ENCODE results near the gene TUT7. TPM values are rescaled to one million over a fixed set of nuclear protein-coding genes. Genes with fewer than 3 reads are reported as not detected.
A peak's percentile ranks its signal among the peaks of the same experiment; 100 is the strongest.

Gene TUT7
- total RNA-seq, 2 experiments from 2014 or later: 29.2 to 43.4 TPM

GRCh38 chr9:86285261-86285660 lies 68.9 kb downstream of the TUT7 start:
- BruUV-seq (replicated peaks): no TSS peak
- H3K4me3 ChIP-seq (ENCODE audit: low read depth, low read length, poor library complexity, severe bottlenecking): no peak overlapping the region
- no peak for DNase-seq (ENCODE audit: low spot score)
- peaks cover 5% of the 10 kb centered on the region; the same call in 1 of the 2 replicates for H4K20me1 ChIP-seq (ENCODE audit: insufficient read depth, low read length)
- H3K9me3 ChIP-seq (ENCODE audit: low read length): no peaks in the 10 kb centered on the region
- TF ChIP-seq EZH2phosphoT487 (IDR thresholded peaks at IDR 0.05; ENCODE audit: borderline replicate concordance, low read depth, low read length) (no peak), CTCF (conservative IDR thresholded peaks at IDR 0.05; ENCODE audit: low read length) (no peak)
- H3K36me3 ChIP-seq (ENCODE audit: insufficient read depth, low read length): peaks cover 6% of the 10 kb centered on the region; the same call in 1 of the 2 replicates
- no peaks in the 10 kb centered on the region for H3K9me2 ChIP-seq (ENCODE audit: insufficient read depth, low read length)
- peaks cover 15% of the 10 kb centered on the region for H3K79me2 ChIP-seq (ENCODE audit: insufficient read depth, low read depth, low read length)
- H2AFZ ChIP-seq (ENCODE audit: low read length): no peak overlapping the region
- ChIA-PET CTCF (ENCODE audit: unreplicated experiment) (no interaction called here), POLR2A (no interaction called here)
- H3K4me2 ChIP-seq (ENCODE audit: low read length): no peak overlapping the region
- H3K27ac ChIP-seq (ENCODE audit: low read depth, low read length, poor library complexity, severe bottlenecking): no peak overlapping the region
- intact Hi-C loops (cut with micrococcal nuclease; ENCODE audit: unreplicated experiment): loop anchor here (5.0 kb wide), 1 partner anchor 52 kb away; no protein-coding TSS in a partner anchor
- peaks cover 33% of the 10 kb centered on the region for H3K4me1 ChIP-seq (ENCODE audit: insufficient read depth, low read length, poor library complexity, severe bottlenecking)

GRCh38 chr9:86282979-86283535 lies 71.2 kb downstream of the TUT7 start:
- peak overlapping the region; percentile 95 for H2AFZ ChIP-seq (ENCODE audit: low read length)
- POLR2A ChIA-PET: interaction anchor here (0.6 to 1.2 kb wide), 3 partner anchors 66 to 74 kb away, joined by 3 to 5 read pairs (median 3); no protein-coding TSS in a partner anchor
- BruUV-seq (replicated peaks): TSS peak; percentile 53
- H4K20me1 ChIP-seq (ENCODE audit: insufficient read depth, low read length): peaks cover 14% of the 10 kb centered on the region; the same call in 1 of the 2 replicates
- intact Hi-C loops (cut with micrococcal nuclease; ENCODE audit: unreplicated experiment): loop anchor here (2.0 kb wide), 1 partner anchor 72 kb away; the partner anchor contains the start of gene TUT7
- H3K4me2 ChIP-seq (ENCODE audit: low read length): peak overlapping the region; percentile 91
- peaks cover 37% of the 10 kb centered on the region for H3K79me2 ChIP-seq (ENCODE audit: insufficient read depth, low read depth, low read length)
- H3K4me1 ChIP-seq (ENCODE audit: insufficient read depth, low read length, poor library complexity, severe bottlenecking): peaks cover 33% of the 10 kb centered on the region
- peaks cover 25% of the 10 kb centered on the region for H3K36me3 ChIP-seq (ENCODE audit: insufficient read depth, low read length)
- no peak for TF ChIP-seq EZH2phosphoT487 (IDR thresholded peaks at IDR 0.05; ENCODE audit: borderline replicate concordance, low read depth, low read length)
- no peak for TF ChIP-seq CTCF (conservative IDR thresholded peaks at IDR 0.05; ENCODE audit: low read length)
- H3K27ac ChIP-seq (ENCODE audit: low read depth, low read length, poor library complexity, severe bottlenecking): peak overlapping the region; percentile 76
- CTCF ChIA-PET (ENCODE audit: unreplicated experiment): no interaction called here
- H3K9me3 ChIP-seq (ENCODE audit: low read length): no peaks in the 10 kb centered on the region
- no peak for DNase-seq (ENCODE audit: low spot score)
- H3K9me2 ChIP-seq (ENCODE audit: insufficient read depth, low read length): no peaks in the 10 kb centered on the region
- H3K4me3 ChIP-seq (ENCODE audit: low read depth, low read length, poor library complexity, severe bottlenecking): peak overlapping the region; percentile 89
